GM12892 (cell line): ENCODE data around the gene NATD1.

Experiments
- POLR2A ChIP-seq: IDR thresholded peaks from 2 replicates; pipeline ENCODE4 v1.6.1; 2011; ENCODE audit warnings: low read depth, low read length, control low read depth
- POLR2AphosphoS5 ChIP-seq: IDR thresholded peaks from 2 replicates; pipeline ENCODE4 v1.6.1; 2011; ENCODE audit warnings: low read depth, low read length, control low read depth

GRCh38 chr17:21263376-21263775, 10.2 kb upstream of the NATD1 start:
- TF ChIP-seq POLR2A: no peak
- no peak for TF ChIP-seq POLR2AphosphoS5
